Skeletal muscle cell (primary cell): Measurements from ENCODE around the gene LDLRAD3.
"Not testable (repeated sequence)": the region's sequence is repeated elsewhere in the genome, so short reads cannot be mapped to it uniquely, and the experiment has no call there.

Experiments
- DNase-seq: peaks from one replicate; pipeline ENCODE4 v3.0.0-alpha.2; 2010; ENCODE audit warnings: low read depth
- H3K4me3 ChIP-seq: 2 replicates; pipeline ENCODE4 v1.5.1; 2011; ENCODE audit warnings: low read depth, mild to moderate bottlenecking, control low read depth, low read length, moderate library complexity

Gene LDLRAD3

GRCh38 chr11:36034551-36035331, 90.9 kb downstream of the LDLRAD3 start:
- DNase-seq, result no peak

GRCh38 chr11:36035454-36035853, 91.6 kb downstream of the LDLRAD3 start:
- H3K4me3 ChIP-seq, result no peak overlapping the region
- DNase-seq, result no peak

More at GRCh38 chr11:36034551-36035331, 90.9 kb downstream of the LDLRAD3 start:
- H3K4me3 ChIP-seq, result no peak overlapping the region

GRCh38 chr11:36035999-36036398, 92.1 kb downstream of the LDLRAD3 start:
- no peak overlapping the region for H3K4me3 ChIP-seq
- no peak for DNase-seq

GRCh38 chr11:36037031-36037430, 93.2 kb downstream of the LDLRAD3 start:
- DNase-seq, result no peak
- H3K4me3 ChIP-seq, result no peak overlapping the region

GRCh38 chr11:36038541-36038940, 94.7 kb downstream of the LDLRAD3 start:
- no peak for DNase-seq
- no peak overlapping the region for H3K4me3 ChIP-seq

- H3K4me3 ChIP-seq, result no peak overlapping the region
- DNase-seq, result no peak
Measured at GRCh38 chr11:36039471-36039870, 95.6 kb downstream of the LDLRAD3 start.

- no peak for DNase-seq
- no peak overlapping the region for H3K4me3 ChIP-seq
Measured at GRCh38 chr11:36041988-36042611, 98.2 kb downstream of the LDLRAD3 start.

- H3K4me3 ChIP-seq, result no peak overlapping the region
- DNase-seq, result no peak
Measured at GRCh38 chr11:36044636-36045035, 100.8 kb downstream of the LDLRAD3 start.

- DNase-seq, H3K4me3 ChIP-seq: not testable (repeated sequence)
Measured at GRCh38 chr11:36045945-36046344, 102.1 kb downstream of the LDLRAD3 start.

GRCh38 chr11:36046932-36047331, 103.1 kb downstream of the LDLRAD3 start:
- H3K4me3 ChIP-seq, result no peak overlapping the region
- no peak for DNase-seq

GRCh38 chr11:36047344-36047743, 103.5 kb downstream of the LDLRAD3 start:
- DNase-seq, result no peak

GRCh38 chr11:36048496-36049247, 104.8 kb downstream of the LDLRAD3 start:
- no peak overlapping the region for H3K4me3 ChIP-seq
- no peak for DNase-seq

More at GRCh38 chr11:36047344-36047743, 103.5 kb downstream of the LDLRAD3 start:
- H3K4me3 ChIP-seq, result no peak overlapping the region

GRCh38 chr11:36051235-36052144, 107.6 kb downstream of the LDLRAD3 start:
- DNase-seq, result no peak
- no peak overlapping the region for H3K4me3 ChIP-seq

GRCh38 chr11:36053281-36053680, 109.4 kb downstream of the LDLRAD3 start:
- H3K4me3 ChIP-seq, result no peak overlapping the region
- DNase-seq, result no peak

- DNase-seq, result no peak
- H3K4me3 ChIP-seq, result no peak overlapping the region
Measured at GRCh38 chr11:36053862-36054261, 110.0 kb downstream of the LDLRAD3 start.

GRCh38 chr11:36054628-36055027, 110.8 kb downstream of the LDLRAD3 start:
- H3K4me3 ChIP-seq, result no peak overlapping the region
- no peak for DNase-seq

- DNase-seq, result no peak
- no peak overlapping the region for H3K4me3 ChIP-seq
Measured at GRCh38 chr11:36056160-36056751, 112.4 kb downstream of the LDLRAD3 start.

GRCh38 chr11:36057379-36058042, 113.6 kb downstream of the LDLRAD3 start:
- no peak overlapping the region for H3K4me3 ChIP-seq
- DNase-seq, result peak; percentile 73
